Renal pelvis (tissue), 3 donors: ENCODE measurements around the gene JCHAIN. TPM values are rescaled to one million over a fixed set of nuclear protein-coding genes. Genes with fewer than 3 reads are reported as not detected.

Source experiments
- polyA plus RNA-seq, 3 donors: library from polyadenylated mRNA; unstranded; fragments of 120-200 nt; gene quantifications; one replicate each; pipeline ENCODE4 v1.2.1, GENCODE V29; 2013; ENCODE audit not compliant: insufficient read length in 3 of 3

JCHAIN gene
- polyA plus RNA-seq, 3 donors: 0.31 to 1.1 (median 0.64) TPM

Other genes with a start within 250 kb of the JCHAIN start
- under 1 TPM in 2 of 3 donors, not detected in 1; 0.09 to 0.13 TPM for gene MUC7, start 194.3 kb downstream of the JCHAIN start, polyA plus RNA-seq
- gene AMTN, start 147.9 kb downstream of the JCHAIN start, polyA plus RNA-seq: not detected
- 1 to 10 TPM; 1.0 to 1.8 (median 1.6) TPM for gene AMBN, start 74.3 kb downstream of the JCHAIN start, polyA plus RNA-seq
- 1 to 10 TPM; 4.4 to 7.2 (median 5.2) TPM for gene ENAM, start 37.8 kb downstream of the JCHAIN start, polyA plus RNA-seq
- 10 to 100 TPM; 42.2 to 49.4 (median 48.2) TPM for gene UTP3, start 22.0 kb upstream of the JCHAIN start, polyA plus RNA-seq
- 100 to 1,000 TPM in 2 of 3 donors, 10 to 100 TPM in 1; 93.1 to 186 (median 178) TPM for gene RUFY3, start 55.5 kb upstream of the JCHAIN start, polyA plus RNA-seq
- gene GRSF1, start 173.4 kb upstream of the JCHAIN start, polyA plus RNA-seq: 100 to 1,000 TPM; 116 to 127 (median 117) TPM
- 10 to 100 TPM; 30.0 to 48.0 (median 45.3) TPM for gene MOB1B, start 235.9 kb upstream of the JCHAIN start, polyA plus RNA-seq